HCT116 (cell line): ENCODE results near the gene SLFN11. TPM values are rescaled to one million over a fixed set of nuclear protein-coding genes. Genes with fewer than 3 reads are reported as not detected.
A peak's percentile ranks its signal among the peaks of the same experiment; 100 is the strongest.

ENCODE experiments used
- ATAC-seq: fragments of 200-7000 bp; cut with Tn5 transposase; 2 replicates; pipeline ENCODE4 v1.9.1; 2020; ENCODE audit warnings: mild to moderate bottlenecking, moderate library complexity
- BruUV-seq: library from RNA; stranded (reverse); fragments of 400-500 nt; replicated peaks from 2 replicates; lab custom pipeline; 2021; lab: Mats Ljungman, UMichigan
- CTCF ChIA-PET: fragments of 300-600 bp; sonication (Branson Sonifier 250); formaldehyde crosslinking; loops from one replicate; lab custom pipeline; 2021; ENCODE audit warnings: antibody characterized with exemption; lab: Charles Lee
- POLR2A ChIA-PET: fragments of 300-600, 350-600 bp; sonication (Branson Sonifier 250); formaldehyde crosslinking; loops from one replicate; lab custom pipeline; 2021; ENCODE audit warnings: antibody characterized with exemption; lab: Charles Lee
- RAD21 ChIA-PET, 2 experiments: fragments of 300-600 bp; sonication (Branson Sonifier 250); formaldehyde crosslinking; loops; one replicate each; lab custom pipeline; 2023; ENCODE audit warnings: low total read pairs in 2 of 2; ENCODE audit not compliant: uncharacterized antibody in 2 of 2, unreplicated experiment in 2 of 2, low non-redundant PET in 1 of 2; lab: Charles Lee
- DNase-seq: peaks from one replicate; pipeline ENCODE4 v3.0.0-alpha.2; 2010; ENCODE audit warnings: low read depth, low spot score
- H2AFZ ChIP-seq: fragments of 200-600 bp; shearing (Covaris generic), sonication (generic); 2 replicates; pipeline ENCODE4 v1.6.1; 2017; ENCODE audit warnings: low read depth, mixed run types, mixed read lengths, antibody characterized with exemption, low read length; ENCODE audit not compliant: poor library complexity, severe bottlenecking
- H3K27ac ChIP-seq: 2 replicates; pipeline ENCODE4 v1.5.1; 2012; ENCODE audit warnings: low read depth, low read length
- H3K27me3 ChIP-seq: fragments of 200-600 bp; sonication (generic); 2 replicates; pipeline ENCODE4 v1.6.1; 2016; ENCODE audit warnings: mixed run types, low read length, mixed read lengths; ENCODE audit not compliant: insufficient read depth
- H3K36me3 ChIP-seq, 2 experiments: fragments of 200-500 bp in 1 of 2; fragments of 200-600 bp in 1 of 2; sonication (Bioruptor generic) in 1 of 2; sonication (generic) in 1 of 2; 2 replicates each; pipeline versions ENCODE4 v1.5.1 to v1.6.1; 2014 to 2016; ENCODE audit warnings: low read length in 2 of 2, inconsistent platforms in 1 of 2, mixed read lengths in 1 of 2, mixed run types in 1 of 2; ENCODE audit not compliant: insufficient read depth in 2 of 2, control insufficient read depth in 1 of 2
- H3K4me1 ChIP-seq, 2 experiments: fragments of 200-600 bp in 1 of 2; sonication (generic) in 1 of 2; 2 replicates each; pipeline versions ENCODE4 v1.5.1 to v1.6.1; 2012 to 2017; ENCODE audit warnings: low read length in 2 of 2, inconsistent platforms in 1 of 2, mild to moderate bottlenecking in 1 of 2, mixed read lengths in 1 of 2, mixed run types in 1 of 2, moderate library complexity in 1 of 2; ENCODE audit not compliant: insufficient read depth in 2 of 2, control insufficient read depth in 1 of 2
- H3K4me2 ChIP-seq: fragments of 200-600 bp; sonication (generic); 2 replicates; pipeline ENCODE4 v1.6.1; 2017; ENCODE audit warnings: mixed run types, low read length, mixed read lengths
- H3K4me3 ChIP-seq, 2 experiments: fragments of 200-600 bp in 1 of 2; sonication (generic) in 1 of 2; replicated peaks in 1 of 2; 2 replicates each; pipeline ENCODE4 v1.5.1; 2011 to 2016; ENCODE audit warnings: low read length in 2 of 2, control low read depth in 1 of 2, low read depth in 1 of 2, mild to moderate bottlenecking in 1 of 2, mixed read lengths in 1 of 2, mixed run types in 1 of 2
- H3K79me2 ChIP-seq: fragments of 200-600 bp; sonication (generic); 2 replicates; pipeline ENCODE4 v1.6.1; 2017; ENCODE audit warnings: mild to moderate bottlenecking, mixed run types, low read length, moderate library complexity, mixed read lengths; ENCODE audit not compliant: insufficient read depth
- H3K9ac ChIP-seq: fragments of 200-600 bp; sonication (generic); 2 replicates; pipeline ENCODE4 v1.6.1; 2016; ENCODE audit warnings: low read length, mixed read lengths
- H3K9me2 ChIP-seq: fragments of 200-600 bp; sonication (generic), shearing (Covaris generic); 2 replicates; pipeline ENCODE4 v1.6.1; 2017; ENCODE audit warnings: mixed run types, mild to moderate bottlenecking, moderate library complexity; ENCODE audit not compliant: insufficient read depth
- H3K9me3 ChIP-seq, 2 experiments: fragments of 200-500 bp in 1 of 2; fragments of 200-600 bp in 1 of 2; sonication (Bioruptor generic) in 1 of 2; sonication (generic) in 1 of 2; 2 replicates each; pipeline ENCODE4 v1.6.1; 2014 to 2017; ENCODE audit warnings: low read length in 2 of 2, mixed read lengths in 2 of 2, inconsistent platforms in 1 of 2, low read depth in 1 of 2, mild to moderate bottlenecking in 1 of 2, mixed run types in 1 of 2, moderate library complexity in 1 of 2; ENCODE audit not compliant: control insufficient read depth in 1 of 2, insufficient read depth in 1 of 2
- H4K20me1 ChIP-seq: fragments of 200-600 bp; sonication (generic), shearing (Covaris generic); 2 replicates; pipeline ENCODE4 v1.6.1; 2017; ENCODE audit warnings: mixed run types, mild to moderate bottlenecking, moderate library complexity; ENCODE audit not compliant: insufficient read depth
- CBX3 ChIP-seq: IDR thresholded peaks from 2 replicates; pipeline ENCODE4 v1.6.1; 2012; ENCODE audit warnings: low read depth
- CEBPB ChIP-seq: IDR thresholded peaks from 2 replicates; pipeline ENCODE4 v1.6.1; 2012; ENCODE audit warnings: low read depth
- ELF1 ChIP-seq: IDR thresholded peaks from 2 replicates; pipeline ENCODE4 v1.6.1; 2012; ENCODE audit warnings: low read depth, borderline replicate concordance
- EZH2 ChIP-seq: fragments of 200-600 bp; sonication (generic); IDR thresholded peaks from 2 replicates; pipeline ENCODE4 v1.6.1; 2017; ENCODE audit warnings: antibody characterized with exemption, mixed run types
- FOSL1 ChIP-seq: IDR thresholded peaks from 2 replicates; pipeline ENCODE4 v1.6.1; 2012; ENCODE audit warnings: low read depth
- JUND ChIP-seq: IDR thresholded peaks from 2 replicates; pipeline ENCODE4 v1.6.1; 2012
- POLR2A ChIP-seq: IDR thresholded peaks from 2 replicates; pipeline ENCODE4 v1.7.0; 2011; ENCODE audit warnings: borderline replicate concordance; ENCODE audit not compliant: insufficient read depth, insufficient read length; ENCODE audit errors: extremely low read depth
- RAD21 ChIP-seq: IDR thresholded peaks from 2 replicates; pipeline ENCODE4 v1.6.1; 2012; ENCODE audit warnings: low read depth, mild to moderate bottlenecking
- SIN3A ChIP-seq: IDR thresholded peaks from 2 replicates; pipeline ENCODE4 v1.6.1; 2012; ENCODE audit warnings: low read depth
- SP1 ChIP-seq: IDR thresholded peaks from 2 replicates; pipeline ENCODE4 v1.6.1; 2012; ENCODE audit warnings: low read depth
- SRF ChIP-seq: IDR thresholded peaks from 2 replicates; pipeline ENCODE4 v1.6.1; 2012; ENCODE audit warnings: low read depth
- YY1 ChIP-seq: IDR thresholded peaks from 2 replicates; pipeline ENCODE4 v1.6.1; 2011; ENCODE audit warnings: low read length, low read depth, moderate library complexity, mild to moderate bottlenecking; ENCODE audit not compliant: insufficient replicate concordance; ENCODE audit errors: extremely low read depth
- ZNF274 ChIP-seq: fragments of 200-500 bp; sonication (Bioruptor generic); IDR thresholded peaks from 2 replicates; pipeline ENCODE4 v1.6.1; 2014; ENCODE audit warnings: mild to moderate bottlenecking, low read depth, low read length, inconsistent platforms
- intact Hi-C: fragments of 100-400 bp; cut with micrococcal nuclease; formaldehyde crosslinking; loops from 2 replicates; pipeline ENCODE4 v1.10.0; 2022
- total RNA-seq: library from RNA; stranded (reverse); gene quantifications from one replicate; pipeline ENCODE4 v1.2.1, GENCODE V29; 2021; ENCODE audit not compliant: unreplicated experiment
- TF ChIP-seq, protein P1 (sequence below): IDR thresholded peaks from 2 replicates; pipeline ENCODE4 v1.6.1; 2012; ENCODE audit warnings: low read depth
- TF ChIP-seq, protein P2 (sequence below): IDR thresholded peaks from 2 replicates; pipeline ENCODE4 v1.6.1; 2011; ENCODE audit warnings: mild to moderate bottlenecking, low read length, moderate library complexity; ENCODE audit not compliant: insufficient replicate concordance; ENCODE audit errors: extremely low read depth
- TF ChIP-seq, protein P3 (sequence below): IDR thresholded peaks from 2 replicates; pipeline ENCODE4 v1.6.1; 2012

The SLFN11 gene
- total RNA-seq, 1 experiment from 2014 or later = not detected

DNA sequence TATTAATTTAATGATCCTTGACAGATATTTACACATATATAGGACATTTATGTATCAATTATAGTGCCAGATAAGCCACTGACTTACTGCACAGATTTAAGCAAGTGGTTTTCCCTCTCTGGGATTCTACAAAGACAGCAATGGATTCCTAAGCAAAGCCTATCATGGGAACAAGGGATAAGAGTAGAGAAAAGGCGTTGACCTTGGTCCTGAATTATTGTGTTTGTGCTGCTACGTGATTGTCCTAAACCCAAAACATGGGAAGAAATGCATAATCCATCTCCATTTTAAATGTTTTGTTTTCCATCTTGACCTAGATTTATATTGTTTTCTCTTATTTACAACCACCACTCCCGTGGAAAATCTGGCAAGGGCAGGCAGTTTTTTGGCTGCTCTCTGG is 14.0 kb downstream of the SLFN11 start:
- ChIA-PET RAD21 (no interaction called here), CTCF (no interaction called here), POLR2A (no interaction called here)
- intact Hi-C loops = no loop called here
- H3K9ac ChIP-seq = no peak overlapping the region
- H3K4me2 ChIP-seq = no peak overlapping the region
- no peak overlapping the region for H3K4me3 ChIP-seq
- H3K27me3 ChIP-seq = peaks cover 58% of the 10 kb centered on the region
- H4K20me1 ChIP-seq = no peaks in the 10 kb centered on the region
- DNase-seq (no peak), ATAC-seq (no peak)
- no peak overlapping the region for H2AFZ ChIP-seq
- H3K9me2 ChIP-seq = no peaks in the 10 kb centered on the region
- no TSS peak for BruUV-seq
- no peaks in the 10 kb centered on the region for H3K79me2 ChIP-seq
- H3K9me3 ChIP-seq = no peaks in the 10 kb centered on the region
- H3K27ac ChIP-seq = no peak overlapping the region
- no peaks in the 10 kb centered on the region for H3K4me1 ChIP-seq
- TF ChIP-seq EZH2 = no peak
- TF ChIP-seq, protein P1, sequence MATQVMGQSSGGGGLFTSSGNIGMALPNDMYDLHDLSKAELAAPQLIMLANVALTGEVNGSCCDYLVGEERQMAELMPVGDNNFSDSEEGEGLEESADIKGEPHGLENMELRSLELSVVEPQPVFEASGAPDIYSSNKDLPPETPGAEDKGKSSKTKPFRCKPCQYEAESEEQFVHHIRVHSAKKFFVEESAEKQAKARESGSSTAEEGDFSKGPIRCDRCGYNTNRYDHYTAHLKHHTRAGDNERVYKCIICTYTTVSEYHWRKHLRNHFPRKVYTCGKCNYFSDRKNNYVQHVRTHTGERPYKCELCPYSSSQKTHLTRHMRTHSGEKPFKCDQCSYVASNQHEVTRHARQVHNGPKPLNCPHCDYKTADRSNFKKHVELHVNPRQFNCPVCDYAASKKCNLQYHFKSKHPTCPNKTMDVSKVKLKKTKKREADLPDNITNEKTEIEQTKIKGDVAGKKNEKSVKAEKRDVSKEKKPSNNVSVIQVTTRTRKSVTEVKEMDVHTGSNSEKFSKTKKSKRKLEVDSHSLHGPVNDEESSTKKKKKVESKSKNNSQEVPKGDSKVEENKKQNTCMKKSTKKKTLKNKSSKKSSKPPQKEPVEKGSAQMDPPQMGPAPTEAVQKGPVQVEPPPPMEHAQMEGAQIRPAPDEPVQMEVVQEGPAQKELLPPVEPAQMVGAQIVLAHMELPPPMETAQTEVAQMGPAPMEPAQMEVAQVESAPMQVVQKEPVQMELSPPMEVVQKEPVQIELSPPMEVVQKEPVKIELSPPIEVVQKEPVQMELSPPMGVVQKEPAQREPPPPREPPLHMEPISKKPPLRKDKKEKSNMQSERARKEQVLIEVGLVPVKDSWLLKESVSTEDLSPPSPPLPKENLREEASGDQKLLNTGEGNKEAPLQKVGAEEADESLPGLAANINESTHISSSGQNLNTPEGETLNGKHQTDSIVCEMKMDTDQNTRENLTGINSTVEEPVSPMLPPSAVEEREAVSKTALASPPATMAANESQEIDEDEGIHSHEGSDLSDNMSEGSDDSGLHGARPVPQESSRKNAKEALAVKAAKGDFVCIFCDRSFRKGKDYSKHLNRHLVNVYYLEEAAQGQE = peak; percentile 30
- no peaks in the 10 kb centered on the region for H3K36me3 ChIP-seq

DNA sequence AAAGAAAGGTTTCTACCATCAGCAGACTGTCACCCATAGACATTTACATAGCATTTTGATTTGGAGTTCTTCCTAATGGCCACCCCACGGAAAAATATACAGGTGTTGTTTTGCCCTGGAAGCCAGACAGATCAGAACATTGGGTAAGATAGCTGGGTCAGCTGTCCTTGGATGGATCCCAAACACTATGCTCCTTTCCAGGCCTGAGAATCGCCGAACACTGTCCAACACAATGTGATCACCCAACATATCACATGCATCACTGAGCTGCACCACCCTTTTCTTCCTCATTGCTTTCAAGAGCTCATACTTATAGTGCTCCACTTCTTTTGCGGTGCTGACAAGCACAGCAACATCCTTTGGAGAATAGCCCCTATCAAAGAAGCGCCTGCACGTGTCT is 21.1 kb downstream of the SLFN11 start:
- CTCF ChIA-PET = no interaction called here
- Histone ChIP-seq H3K36me3 (no peaks in the 10 kb centered on the region), H3K4me2 (no peak overlapping the region), H3K9ac (no peak overlapping the region), H3K27me3 (peaks cover 40% of the 10 kb centered on the region), H3K9me2 (no peaks in the 10 kb centered on the region), H3K79me2 (no peaks in the 10 kb centered on the region), H3K4me1 (no peaks in the 10 kb centered on the region), H3K9me3 (no peaks in the 10 kb centered on the region), H3K27ac (no peak overlapping the region), H4K20me1 (no peaks in the 10 kb centered on the region), H3K4me3 (no peak overlapping the region), H2AFZ (no peak overlapping the region)
- intact Hi-C loops = no loop called here
- RAD21 ChIA-PET = no interaction called here
- DNase-seq (no peak), ATAC-seq (no peak)
- no TSS peak for BruUV-seq
- POLR2A ChIA-PET = no interaction called here
- TF ChIP-seq POLR2A (no peak), CEBPB (no peak), YY1 (no peak), RAD21 (no peak), SP1 (no peak), ZNF274 (no peak), FOSL1 (no peak), CBX3 (no peak), SRF (no peak), ELF1 (no peak), SIN3A (no peak), JUND (no peak)
- TF ChIP-seq, protein P2, sequence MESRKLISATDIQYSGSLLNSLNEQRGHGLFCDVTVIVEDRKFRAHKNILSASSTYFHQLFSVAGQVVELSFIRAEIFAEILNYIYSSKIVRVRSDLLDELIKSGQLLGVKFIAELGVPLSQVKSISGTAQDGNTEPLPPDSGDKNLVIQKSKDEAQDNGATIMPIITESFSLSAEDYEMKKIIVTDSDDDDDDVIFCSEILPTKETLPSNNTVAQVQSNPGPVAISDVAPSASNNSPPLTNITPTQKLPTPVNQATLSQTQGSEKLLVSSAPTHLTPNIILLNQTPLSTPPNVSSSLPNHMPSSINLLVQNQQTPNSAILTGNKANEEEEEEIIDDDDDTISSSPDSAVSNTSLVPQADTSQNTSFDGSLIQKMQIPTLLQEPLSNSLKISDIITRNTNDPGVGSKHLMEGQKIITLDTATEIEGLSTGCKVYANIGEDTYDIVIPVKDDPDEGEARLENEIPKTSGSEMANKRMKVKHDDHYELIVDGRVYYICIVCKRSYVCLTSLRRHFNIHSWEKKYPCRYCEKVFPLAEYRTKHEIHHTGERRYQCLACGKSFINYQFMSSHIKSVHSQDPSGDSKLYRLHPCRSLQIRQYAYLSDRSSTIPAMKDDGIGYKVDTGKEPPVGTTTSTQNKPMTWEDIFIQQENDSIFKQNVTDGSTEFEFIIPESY = no peak
- TF ChIP-seq, protein P3, sequence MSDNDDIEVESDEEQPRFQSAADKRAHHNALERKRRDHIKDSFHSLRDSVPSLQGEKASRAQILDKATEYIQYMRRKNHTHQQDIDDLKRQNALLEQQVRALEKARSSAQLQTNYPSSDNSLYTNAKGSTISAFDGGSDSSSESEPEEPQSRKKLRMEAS = no peak
